HEK293 (cell line): ENCODE results near the gene SPNS2.

Source experiments
- ZNF274 ChIP-seq, 2 experiments: fragments of 200-500 bp in 1 of 2; fragments of 450-650 bp in 1 of 2; sonication (Bioruptor generic) in 1 of 2; formaldehyde crosslinking in 1 of 2; IDR thresholded peaks; 2 replicates each; pipeline versions ENCODE4 v1.5.1 to v1.6.1; 2014 to 2016; ENCODE audit warnings: borderline replicate concordance in 1 of 2, inconsistent platforms in 1 of 2, low read length in 1 of 2, missing biosample characterization in 1 of 2, missing genetic modification characterization in 1 of 2
- TF ChIP-seq, protein P1 (sequence below): fragments of 450-650 bp; formaldehyde crosslinking; IDR thresholded peaks from 2 replicates; pipeline ENCODE4 v1.5.1; 2016; ENCODE audit warnings: missing biosample characterization, missing genetic modification characterization
- TF ChIP-seq, protein P2 (sequence below): fragments of 450-650 bp; formaldehyde crosslinking; IDR thresholded peaks from 2 replicates; pipeline ENCODE4 v1.5.1; 2016; ENCODE audit warnings: missing biosample characterization, missing genetic modification characterization

DNA sequence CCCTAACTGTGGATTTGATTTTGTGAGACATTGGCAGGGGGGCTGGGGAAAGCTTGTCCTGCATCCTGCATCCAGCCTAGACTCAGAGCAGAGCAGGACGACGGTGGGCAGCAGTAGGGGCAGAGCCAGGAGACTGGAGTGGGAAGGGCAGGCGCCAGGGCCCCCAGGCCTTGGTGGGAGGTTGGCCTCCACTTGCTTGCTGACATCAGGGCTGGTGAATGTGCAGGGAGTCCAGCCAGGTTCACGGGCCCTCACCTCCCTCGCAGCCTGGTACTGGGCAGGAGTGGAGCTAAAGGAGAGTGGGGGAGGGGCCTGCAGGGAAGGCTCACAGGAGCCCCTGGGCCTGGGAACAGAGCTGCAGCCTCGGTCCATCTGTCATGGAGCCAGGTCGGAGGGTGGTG, 83.4 kb downstream of the SPNS2 start:
- TF ChIP-seq, protein P1, sequence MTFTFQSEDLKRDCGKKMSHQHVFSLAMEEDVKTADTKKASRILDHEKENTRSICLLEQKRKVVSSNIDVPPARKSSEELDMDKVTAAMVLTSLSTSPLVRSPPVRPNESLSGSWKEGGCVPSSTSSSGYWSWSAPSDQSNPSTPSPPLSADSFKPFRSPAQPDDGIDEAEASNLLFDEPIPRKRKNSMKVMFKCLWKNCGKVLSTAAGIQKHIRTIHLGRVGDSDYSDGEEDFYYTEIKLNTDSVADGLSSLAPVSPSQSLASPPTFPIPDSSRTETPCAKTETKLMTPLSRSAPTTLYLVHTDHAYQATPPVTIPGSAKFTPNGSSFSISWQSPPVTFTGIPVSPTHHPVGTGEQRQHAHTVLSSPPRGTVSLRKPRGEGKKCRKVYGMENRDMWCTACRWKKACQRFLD (tag by site-specific recombination), result no peak
- TF ChIP-seq, protein P2, sequence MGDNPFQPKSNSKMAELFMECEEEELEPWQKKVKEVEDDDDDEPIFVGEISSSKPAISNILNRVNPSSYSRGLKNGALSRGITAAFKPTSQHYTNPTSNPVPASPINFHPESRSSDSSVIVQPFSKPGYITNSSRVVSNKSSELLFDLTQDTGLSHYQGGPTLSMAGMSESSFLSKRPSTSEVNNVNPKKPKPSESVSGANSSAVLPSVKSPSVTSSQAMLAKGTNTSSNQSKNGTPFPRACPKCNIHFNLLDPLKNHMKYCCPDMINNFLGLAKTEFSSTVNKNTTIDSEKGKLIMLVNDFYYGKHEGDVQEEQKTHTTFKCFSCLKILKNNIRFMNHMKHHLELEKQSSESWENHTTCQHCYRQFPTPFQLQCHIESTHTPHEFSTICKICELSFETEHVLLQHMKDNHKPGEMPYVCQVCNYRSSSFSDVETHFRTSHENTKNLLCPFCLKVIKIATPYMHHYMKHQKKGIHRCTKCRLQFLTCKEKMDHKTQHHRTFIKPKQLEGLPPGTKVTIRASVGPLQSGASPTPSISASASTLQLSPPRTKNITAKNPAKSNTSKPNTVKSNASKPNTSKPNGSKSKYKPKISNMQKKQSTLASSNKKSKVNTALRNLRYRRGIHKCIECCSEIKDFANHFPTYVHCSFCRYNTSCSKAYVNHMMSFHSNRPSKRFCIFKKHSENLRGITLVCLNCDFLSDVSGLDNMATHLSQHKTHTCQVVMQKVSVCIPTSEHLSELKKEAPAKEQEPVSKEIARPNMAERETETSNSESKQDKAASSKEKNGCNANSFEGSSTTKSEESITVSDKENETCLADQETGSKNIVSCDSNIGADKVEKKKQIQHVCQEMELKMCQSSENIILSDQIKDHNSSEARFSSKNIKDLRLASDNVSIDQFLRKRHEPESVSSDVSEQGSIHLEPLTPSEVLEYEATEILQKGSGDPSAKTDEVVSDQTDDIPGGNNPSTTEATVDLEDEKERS, result no peak
- no peak for TF ChIP-seq ZNF274 (IDR thresholded peaks at IDR 0.05; ENCODE audit: low read length)
- no peak for TF ChIP-seq ZNF274 (tag by site-specific recombination; IDR thresholded peaks at IDR 0.05; ENCODE audit: borderline replicate concordance)
